Stimulated activated CD4-positive, alpha-beta T cell treated with anti-CD3 and anti-CD28 coated beads, Interleukin-1b, Interleukin-23, amount 100 ng/mL, for 24 hours (primary cell): Measurements from ENCODE around the gene TMEM52.

Experiments
- DNase-seq, 4 experiments: peaks; one replicate each; pipeline ENCODE4 v3.0.0-alpha.2; 2020; ENCODE audit warnings: low read depth in 4 of 4, low spot score in 1 of 4

TMEM52 gene

DNA sequence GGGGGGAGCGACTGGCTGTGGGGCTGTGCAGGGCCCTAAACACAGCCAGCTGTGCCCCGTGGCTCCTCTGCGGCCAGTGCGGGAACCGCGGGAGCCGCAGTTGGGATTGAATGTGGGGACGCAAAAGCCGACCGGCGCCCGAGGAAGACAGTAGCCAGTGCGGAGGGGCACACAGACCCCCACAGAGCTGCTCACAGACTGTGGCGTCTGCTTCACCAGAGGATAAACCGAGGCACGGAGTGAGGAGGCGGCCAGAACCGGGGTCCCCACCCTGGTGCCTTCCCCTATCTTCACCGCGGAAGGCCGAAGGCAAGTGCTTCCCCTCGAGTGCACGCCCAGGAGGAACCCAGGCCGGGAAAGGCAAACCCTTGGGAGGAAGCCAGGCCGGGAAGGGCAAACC, 8.7 kb upstream of the TMEM52 start:
- DNase-seq, result no peak

DNA sequence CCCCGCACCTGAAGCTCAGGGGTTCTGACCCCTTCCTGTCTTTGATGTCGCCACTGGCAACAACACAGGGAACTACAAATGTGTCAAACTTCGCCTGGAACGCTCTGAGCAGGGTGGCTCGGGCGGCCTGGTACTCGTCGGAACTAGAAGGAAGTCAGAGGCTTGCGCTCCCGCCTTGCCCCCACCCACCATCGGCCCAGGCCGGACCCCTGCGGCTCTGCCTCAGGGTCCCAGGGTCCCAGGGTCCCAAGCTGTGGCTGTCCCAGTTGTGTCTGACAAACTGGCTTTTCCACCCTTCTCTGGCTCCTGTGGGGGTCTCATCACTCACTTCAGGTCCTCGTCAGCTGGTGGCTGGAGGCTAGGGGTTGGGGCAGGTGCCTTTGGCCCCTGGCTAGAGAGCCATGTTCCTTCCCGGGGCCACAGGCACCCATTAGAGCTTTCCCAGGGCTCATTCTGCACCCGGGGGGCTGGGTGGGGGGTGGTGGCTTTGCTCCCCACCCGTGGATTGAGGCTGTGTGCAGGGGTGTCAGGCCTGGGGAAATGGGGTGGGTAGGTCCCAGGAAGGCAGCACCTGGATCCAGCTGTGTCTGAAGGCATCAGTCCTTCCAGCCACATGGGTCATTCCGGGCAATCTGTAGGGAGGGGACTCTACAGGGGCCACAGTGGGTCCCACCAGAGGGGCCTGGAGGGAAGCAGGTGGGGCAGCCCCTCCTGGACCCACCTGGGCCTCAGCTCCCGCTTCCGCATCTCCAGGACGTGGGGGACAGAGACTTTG, 8.0 kb upstream of the TMEM52 start:
- no peak for DNase-seq

DNA sequence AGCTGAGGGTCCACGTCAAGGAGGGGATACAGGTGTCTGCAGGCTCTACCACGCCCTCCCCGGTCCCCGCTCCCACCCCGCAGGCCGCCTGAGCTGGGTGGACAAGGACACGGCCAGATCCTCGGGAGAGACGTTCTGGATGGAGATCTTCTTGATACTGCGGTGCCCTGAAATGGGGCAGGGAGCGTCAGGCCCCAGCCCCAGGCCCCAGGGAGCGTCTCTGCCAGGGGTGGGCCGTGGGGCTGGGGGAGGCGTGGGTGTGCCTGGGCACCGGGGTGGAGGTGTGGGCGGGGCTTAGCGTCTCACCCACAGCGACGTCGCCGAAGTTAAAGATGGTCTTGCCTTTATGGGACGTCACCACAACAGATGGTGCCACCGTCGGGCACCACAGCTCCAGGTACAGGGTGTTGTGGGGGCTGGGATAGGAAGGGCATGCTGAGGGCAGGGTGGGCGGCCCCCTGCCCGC, 7.3 kb upstream of the TMEM52 start:
- no peak for DNase-seq

DNA sequence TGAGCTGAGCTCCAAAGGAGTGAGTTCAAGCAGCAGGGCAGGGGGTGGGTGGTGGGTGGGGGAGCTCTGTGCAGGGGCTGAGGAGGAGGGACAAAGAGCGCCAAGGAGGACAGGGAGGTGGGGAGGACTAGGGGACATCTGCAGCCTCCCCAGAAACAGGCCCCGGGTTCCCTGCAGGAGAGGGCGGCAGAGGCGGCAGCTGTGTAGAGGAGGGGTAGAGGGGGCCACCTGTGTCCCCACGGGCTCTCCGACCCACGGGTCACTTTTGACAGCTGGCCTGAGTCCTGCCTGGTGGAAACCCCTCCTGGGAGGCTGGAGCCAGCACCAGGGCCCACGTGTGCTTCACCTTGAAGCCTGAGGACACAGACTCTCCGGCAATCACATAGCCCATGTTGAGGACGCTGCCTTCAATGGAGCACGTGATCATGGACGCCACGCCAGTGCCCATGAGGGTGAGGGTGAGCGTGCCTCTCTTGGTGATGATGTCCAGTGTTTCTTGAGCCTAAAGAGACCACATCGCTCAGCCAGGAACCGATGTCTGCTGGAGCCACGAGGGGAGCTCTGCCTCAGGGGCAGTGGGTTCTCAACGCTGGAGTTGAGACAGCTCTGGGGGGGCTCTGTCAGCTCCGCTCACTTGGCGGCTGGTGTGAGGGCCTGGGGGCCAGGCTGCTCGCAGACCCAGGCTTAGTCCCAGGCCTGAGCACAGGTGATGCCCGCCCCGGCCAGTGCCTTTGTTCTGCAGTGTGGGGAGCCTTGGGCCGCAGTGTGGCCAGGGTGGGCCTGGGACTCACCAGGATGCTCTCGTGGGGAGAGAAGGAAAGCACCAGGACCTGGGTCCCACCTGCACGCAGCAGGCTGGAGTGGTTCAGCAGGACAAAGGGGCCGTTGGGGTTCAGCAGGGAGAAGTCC, 6.6 kb upstream of the TMEM52 start:
- DNase-seq, result no peak

DNA sequence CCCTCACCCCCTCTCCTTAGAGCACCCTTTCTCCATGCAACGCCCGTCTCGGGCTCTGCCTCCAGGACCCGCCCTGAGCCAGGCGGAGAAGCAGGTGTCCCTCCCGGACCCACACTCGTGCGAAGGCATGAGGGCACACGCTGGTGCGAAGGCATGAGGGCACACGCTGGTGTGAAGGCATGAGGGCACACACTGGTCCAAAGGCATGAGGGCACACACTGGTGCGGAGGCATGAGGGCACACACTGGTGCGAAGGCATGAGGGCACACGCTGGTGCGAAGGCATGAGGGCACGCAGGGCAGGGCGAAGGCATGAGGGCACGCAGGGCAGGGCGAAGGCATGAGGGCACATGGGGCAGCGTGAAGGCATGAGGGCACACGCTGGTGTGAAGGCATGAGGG, 5.8 kb upstream of the TMEM52 start:
- no peak for DNase-seq

DNA sequence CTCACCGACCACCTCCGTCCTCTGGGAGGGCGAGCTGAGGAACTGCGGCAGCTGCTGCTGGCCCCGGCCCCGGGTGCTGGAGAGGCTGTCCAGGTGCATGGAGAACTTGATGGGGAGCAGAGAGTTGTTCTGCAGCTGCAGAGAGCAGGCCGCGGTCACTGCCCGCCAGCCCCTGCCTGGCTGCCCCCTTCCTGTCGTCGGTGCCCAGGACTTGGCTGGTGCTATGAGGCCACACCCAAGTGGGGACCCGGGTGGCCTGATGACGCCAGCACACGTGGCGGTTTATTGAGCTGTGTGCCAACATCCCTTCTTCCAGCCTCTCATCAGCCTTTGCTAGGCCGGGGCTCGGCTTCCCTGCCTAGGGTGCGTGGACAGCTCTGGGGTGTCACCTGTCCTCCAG, 5.3 kb upstream of the TMEM52 start:
- DNase-seq, result no peak

DNA sequence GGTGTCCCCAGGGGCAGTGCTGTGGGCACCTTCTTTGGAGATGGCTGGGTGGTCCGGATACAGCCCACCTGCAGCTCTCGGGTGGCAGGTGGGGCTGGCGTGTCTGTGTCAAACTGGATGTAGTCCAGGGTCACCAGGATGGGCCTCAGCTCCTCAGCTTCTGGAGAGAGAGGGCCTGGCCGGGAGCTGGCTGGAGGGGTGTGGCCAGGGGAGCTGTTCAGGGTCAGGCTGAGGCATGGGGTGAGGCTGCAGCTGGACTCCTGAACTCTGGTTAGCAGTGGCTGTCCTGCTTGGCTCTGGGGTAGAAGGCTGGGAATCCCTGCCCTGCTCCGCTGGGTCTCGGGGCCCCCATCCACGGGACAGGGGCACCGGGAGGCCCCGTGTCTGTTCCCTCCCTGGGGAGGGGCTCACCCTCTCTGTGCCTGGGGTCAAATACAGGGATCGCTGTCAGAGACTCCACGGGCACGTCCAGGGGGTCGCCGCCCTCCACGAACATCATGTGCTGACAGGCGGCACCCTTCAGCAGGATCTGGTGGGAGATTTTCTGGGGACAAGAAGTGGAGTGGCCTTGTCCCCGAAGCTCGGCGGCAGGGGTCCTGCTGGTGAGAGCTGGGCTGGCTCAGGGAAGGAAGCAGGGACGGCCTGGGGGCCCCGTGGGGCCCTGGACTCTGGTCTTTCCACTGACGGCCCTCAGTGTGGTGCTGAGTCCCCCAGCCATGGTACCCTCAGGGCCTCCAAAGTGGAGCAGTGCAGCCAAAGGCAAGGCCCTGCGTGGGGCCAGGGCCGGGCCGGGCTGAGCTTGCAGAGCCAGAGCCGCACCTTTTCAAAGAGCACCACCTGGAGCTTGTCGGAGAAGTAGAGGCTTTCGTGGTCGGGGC, 4.1 kb upstream of the TMEM52 start:
- DNase-seq, result no peak

DNA sequence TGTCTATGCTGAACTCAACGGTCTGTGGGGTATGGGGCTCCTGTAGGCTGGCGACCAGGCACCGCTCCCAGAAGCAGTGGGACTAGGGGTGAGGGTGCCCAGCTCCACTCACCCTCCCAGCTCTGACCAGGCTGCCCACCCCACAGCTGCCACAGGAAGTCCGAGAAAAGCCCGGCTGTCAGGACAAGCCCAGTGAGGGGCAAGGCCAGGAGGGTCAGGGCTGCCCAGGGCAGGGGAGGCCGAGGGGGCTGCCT, 3.5 kb upstream of the TMEM52 start:
- no peak for DNase-seq

DNA sequence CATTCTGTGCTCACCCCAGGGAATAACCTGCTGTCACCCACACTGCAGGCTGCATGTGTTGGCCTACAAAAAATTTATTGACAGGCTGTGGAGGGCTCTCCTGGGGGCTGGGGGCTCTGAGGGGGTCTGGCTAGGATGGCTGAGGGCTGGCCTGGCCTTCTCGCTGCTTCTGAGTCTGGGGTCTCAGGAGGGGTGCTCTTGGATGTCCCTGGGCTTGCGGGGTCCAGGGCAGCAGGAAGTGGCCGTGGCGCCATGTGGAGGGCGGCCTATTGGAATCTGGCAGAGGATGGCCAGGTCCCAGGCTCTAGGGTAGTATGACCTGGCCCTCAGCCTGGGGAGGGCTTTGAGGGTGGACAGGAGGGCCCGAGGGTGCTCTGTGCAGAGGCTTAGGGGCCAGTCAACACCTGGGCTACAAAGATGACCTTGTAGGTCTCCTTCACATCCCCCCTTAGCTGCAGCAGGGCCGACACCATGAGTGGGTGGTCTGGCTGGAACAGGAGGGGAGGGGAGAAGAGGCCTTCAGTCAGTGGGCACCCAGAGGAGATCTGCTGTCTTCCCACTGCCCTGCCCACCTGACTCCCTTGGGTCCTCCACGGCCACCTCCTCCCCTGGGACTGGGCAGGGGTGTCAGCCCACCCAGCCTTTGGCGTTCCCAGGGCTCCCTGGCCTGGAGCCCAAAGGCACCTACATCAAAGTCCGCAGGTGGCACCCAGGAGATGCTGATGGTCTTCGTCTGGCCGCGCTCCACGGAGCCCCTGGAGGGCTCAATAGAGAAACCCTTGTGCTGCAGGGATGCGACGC, 3.0 kb upstream of the TMEM52 start:
- DNase-seq, result no peak

DNA sequence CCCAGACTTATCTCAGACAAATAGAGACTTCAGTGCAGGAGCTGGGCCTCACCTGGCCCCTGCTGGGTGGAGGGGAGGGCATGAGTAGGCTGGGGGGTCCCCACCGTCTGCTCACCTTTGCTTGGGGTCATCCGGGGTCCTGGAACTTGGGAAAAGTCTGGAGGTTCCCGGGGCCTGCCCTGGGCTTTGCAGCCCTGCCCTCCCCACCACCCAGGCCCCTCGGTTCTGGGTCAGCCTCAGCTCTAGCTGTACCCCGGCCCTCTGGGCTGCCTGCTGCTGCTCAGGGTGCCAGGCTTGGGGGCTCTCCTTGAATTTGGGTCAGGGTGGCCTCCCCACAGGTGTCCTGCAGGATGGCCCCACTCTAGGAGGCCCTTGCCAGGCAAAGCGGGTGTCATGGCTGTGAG, 2.4 kb upstream of the TMEM52 start:
- no peak for DNase-seq

DNA sequence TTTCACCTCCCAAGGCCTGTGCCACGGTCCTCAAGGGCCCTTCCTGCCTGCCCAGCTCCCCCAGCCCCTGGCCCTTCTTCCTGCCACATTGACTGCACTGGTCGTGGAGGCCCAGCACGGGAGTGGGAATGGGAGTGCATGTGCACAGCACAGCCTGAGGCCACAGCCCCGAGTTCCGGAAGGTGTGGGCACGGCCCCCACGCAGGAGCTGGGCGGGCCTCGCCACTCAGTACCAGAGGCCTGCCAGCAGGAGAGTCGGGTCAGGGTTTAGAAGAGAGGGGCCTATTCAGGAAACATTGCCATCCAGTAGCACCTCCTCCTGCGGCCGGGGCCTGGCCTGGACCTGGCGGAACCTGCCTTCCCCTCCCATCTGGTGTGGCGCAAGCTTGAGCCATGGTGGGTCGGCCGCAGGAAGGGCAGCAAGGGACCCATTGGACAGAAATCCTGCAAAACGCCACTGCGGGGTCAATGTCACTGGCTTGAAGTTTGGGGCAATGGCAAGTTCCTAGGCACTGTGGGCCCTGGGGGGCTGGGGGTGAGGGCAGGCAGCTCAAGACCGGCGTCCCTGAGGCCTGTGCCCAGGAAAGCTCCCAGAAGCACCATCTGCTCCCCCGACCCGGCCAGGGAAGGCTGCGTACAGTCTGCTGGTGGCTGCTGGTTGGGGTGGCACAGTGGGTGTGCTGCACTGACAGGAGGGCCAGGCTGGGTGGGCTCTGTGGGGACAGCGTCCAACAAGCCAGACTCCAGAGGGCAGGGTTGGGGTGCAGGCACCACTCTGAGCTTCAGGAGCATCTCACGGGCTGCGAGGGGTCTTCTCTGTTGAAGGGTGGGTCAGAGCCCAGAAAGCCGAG, 1.8 kb upstream of the TMEM52 start:
- DNase-seq, result no peak

DNA sequence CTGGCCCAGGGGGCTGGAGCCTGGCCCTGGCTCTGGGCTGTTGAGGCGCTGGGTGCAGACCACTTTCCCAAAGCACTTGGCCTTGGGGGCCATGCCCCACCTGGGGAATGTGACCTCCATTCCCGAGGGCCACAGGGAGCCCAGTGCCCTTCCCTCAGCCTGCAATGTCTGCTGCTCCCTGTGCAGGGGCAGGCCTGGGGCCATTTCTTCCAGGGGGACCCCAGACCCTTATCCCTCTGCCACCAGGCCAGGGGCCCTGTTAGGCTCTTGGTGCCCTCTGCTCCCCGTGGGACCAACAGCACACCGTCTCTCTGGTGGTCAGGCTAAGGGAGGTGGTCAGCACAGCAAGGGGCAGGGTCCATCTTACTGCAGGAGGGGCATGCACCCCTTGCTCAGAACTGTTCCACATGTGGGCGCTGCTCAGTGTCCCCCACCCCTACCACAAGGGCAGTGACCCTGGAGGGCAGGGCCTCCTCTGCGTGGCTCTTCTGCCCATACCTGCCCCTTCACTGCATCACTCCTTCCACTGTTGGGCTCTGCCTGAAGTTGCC, 1.1 kb upstream of the TMEM52 start:
- DNase-seq, result no peak

DNA sequence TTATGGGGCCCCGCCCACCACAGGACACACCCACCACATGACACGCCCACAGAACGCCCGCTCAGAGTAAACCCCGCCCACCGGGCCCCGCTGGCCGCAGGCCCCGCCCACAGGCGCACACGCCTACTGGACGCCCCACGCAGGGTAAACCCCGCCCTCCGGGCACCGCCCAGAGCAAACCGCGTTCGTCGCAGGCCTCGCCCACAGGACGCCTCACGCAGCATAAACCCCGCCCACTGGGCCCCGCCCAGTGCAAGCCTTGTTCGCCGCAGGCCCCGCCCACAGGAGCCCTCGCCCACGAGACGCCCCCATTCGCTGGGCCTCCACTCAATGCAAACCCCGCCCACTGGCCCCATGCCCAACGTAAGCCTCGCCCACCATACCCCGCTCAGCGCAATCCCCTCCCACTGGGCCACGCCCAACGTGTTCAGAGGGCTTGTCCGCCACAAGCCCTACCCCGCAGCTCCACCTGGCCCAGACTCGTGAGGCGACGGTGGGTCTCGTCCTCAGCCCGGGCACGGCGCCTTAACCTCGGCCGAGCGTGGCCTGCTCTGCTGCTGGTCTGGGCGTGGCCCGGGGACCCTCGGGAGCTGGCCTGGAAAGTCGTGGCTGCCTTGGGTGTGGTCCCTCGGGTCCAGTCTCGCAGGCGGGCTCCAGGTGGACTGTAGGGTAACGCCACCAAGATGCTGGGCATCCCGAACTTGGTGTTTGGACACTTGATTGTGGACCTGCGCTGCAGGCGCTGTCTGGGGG, 401 bp upstream of the TMEM52 start:
- DNase-seq, result peak; percentile 92 to 99 (median 98)

DNA sequence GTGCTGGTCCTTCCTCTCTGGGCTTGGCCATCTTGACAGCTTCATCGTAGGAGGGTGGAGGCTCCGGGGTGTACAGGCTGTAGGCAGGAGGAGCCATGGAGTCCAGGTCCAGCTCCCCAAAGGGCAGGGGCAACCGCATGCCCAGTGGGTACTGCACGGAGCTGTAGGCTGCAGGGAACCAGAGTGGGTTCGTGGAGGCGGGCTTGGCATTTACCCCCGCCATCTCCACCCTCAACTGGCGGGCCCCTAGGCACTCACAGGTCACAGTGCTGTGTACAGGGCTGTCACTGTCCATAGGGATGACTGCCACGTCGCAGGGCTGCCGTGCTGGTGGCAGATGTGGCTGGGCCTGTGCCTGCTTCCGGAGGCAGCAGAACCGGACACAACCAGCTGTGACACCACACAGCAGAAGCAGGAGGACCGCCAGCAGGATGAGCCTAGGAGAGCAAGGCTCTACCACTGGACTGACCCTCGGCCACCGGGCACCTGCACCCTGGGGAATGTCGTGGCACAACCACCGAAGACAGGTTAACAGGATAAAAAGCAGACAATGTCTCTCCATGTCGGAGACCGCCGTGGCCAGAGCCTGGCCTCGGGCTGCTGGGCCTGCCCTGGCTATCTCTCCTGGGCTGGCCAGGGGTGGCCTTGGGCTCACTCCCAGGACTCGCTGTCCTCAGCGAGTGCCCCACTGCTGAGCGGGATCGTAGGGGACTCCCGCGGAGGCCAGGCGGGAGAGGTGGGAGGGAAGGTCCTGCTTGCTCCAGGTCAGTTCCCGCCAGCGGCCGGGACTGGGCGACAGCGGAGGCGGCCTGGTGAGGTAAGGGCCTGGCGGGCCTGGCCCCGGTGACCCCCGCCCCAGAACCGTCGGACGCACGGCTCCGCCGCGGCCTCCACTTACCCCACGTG, 831 bp downstream of the TMEM52 start:
- no peak for DNase-seq

DNA sequence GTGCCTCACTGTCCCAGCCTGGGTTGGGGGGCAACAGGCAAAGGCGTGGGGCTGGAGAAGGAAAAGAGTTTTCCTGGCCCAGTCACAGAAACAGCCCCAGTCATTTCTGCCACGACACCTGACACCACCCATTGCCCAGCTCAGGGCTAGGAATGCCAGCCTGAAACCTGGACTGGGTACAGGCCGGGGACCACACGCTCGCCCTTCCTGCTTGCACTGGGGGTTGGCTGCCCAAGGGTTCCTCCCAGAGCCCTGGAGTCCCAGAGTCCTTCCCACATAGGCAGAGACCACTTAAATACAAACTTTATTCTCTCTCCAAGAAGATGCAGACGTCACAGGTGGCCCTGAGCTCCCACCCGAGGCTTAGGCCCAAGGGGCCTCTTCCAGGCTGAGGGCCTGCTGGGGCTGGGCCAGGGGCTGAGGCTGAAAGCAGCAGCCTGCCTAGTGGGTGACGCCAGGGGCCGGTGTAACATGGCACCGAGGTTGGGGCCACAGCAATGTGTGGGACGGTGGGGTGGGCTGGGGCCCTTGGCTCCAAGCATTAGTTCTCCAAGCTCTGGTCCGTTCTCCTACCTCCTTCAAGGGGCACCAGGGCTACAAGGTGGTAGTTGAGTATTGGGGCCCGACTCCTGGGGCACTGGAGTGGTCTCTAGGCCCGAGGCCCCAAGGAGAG, 1.6 kb downstream of the TMEM52 start:
- DNase-seq, result no peak

DNA sequence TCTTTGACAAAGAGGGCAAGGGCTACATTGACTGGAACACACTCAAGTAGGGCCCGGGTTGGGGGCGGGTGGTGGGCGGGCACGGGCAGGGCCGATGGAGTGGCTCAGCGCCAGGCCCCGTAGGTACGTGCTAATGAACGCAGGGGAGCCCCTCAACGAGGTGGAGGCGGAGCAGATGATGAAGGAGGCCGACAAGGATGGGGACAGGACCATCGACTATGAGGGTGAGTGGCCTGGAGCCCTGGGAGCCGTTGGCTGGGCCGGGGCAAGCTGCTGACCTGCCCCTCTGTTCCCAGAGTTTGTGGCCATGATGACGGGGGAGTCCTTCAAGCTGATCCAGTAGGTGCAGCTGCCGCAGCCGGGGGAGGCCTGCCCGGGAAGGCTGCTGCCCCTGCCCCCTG, 2.2 kb downstream of the TMEM52 start:
- DNase-seq, result no peak
